HG03196 (cell line): ENCODE results near the gene FUOM.
A peak's percentile ranks its signal among the peaks of the same experiment; 100 is the strongest.

Source experiments
- ATAC-seq: cut with Tn5 transposase; IDR thresholded peaks from one replicate; pipeline ENCODE4 v1.9.1; 2021; ENCODE audit not compliant: unreplicated experiment

FUOM gene

DNA sequence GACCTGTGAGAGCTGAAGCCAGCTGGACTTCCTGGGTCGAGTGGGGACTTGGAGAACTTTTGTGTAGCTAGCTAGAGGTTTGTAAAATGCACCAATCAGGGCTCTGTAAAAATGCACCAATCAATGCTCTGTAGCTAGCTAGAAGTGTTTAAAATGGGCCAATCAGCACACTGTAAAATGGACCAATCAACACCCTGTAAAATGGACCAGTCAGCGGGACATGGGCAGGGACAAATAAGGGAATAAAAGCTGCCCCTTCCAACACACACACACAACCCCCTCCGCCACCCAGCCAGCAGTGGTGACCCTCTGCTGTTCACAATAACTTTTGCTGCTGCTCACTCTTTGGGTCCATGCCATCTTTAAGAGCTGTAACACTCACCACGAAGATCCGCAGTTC lies 42.0 kb downstream of the FUOM start:
- no peak for ATAC-seq

- no peak for ATAC-seq
Measured at GRCh38 chr10:133314911-133315310, 42.9 kb downstream of the FUOM start.

GRCh38 chr10:133313192-133313591 lies 44.6 kb downstream of the FUOM start:
- no peak for ATAC-seq

- no peak for ATAC-seq
Measured at GRCh38 chr10:133312769-133313145, 45.1 kb downstream of the FUOM start.

- no peak for ATAC-seq
Measured at GRCh38 chr10:133312016-133312768, 45.6 kb downstream of the FUOM start.

DNA sequence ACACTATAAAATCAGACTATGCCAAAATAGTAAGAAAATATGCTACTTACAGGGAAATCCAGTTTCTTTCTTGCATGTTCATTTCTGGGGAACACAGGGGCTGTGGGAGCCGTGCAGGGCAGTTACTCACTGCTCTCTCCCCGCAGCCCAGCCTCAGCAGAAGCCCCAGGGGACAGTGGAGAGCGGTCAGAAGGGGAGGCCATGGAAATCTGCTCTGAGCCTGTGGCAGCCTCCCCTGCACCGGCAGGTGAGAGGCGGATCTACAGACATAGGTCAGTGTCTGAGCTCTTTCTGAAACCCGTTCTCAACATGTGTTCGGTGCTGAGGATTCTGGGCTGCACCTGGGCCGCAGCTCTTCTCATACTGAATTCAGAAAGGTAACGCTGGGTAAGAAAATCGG lies 46.2 kb downstream of the FUOM start:
- ATAC-seq: no peak

GRCh38 chr10:133310789-133311188 lies 47.0 kb downstream of the FUOM start:
- no peak for ATAC-seq

GRCh38 chr10:133310399-133310755 lies 47.4 kb downstream of the FUOM start:
- no peak for ATAC-seq

DNA sequence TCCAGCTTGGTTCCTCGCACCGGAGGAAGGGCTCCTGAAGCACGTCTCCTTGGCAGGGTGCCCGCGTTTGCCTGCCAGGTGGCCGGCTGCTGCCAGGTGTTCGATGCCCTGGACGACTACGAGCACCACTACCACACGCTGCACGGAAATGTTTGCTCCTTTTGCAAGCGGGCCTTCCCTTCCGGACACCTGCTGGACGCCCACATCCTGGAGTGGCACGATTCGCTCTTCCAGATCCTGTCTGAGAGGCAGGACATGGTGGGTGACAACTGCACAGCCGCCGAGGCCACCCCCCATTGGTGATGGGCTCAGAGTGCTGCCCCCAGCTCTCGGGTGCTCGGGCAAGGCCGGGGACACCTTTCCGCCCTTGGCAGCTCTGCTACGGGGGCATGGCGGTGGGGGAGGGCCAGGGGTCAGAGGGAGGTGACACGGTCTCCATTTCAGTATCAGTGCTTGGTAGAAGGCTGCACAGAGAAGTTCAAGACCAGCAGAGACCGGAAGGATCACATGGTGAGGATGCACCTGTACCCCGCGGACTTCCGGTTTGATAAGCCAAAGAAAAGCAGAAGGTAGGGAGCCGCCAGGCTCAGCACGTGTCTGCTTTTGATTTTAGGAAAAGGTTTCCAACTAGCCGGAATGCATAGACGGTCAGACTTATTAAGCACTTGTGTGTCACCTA lies 48.0 kb downstream of the FUOM start:
- ATAC-seq: no peak

- ATAC-seq: peak; percentile 47
Measured at GRCh38 chr10:133309100-133309719, 48.6 kb downstream of the FUOM start.

DNA sequence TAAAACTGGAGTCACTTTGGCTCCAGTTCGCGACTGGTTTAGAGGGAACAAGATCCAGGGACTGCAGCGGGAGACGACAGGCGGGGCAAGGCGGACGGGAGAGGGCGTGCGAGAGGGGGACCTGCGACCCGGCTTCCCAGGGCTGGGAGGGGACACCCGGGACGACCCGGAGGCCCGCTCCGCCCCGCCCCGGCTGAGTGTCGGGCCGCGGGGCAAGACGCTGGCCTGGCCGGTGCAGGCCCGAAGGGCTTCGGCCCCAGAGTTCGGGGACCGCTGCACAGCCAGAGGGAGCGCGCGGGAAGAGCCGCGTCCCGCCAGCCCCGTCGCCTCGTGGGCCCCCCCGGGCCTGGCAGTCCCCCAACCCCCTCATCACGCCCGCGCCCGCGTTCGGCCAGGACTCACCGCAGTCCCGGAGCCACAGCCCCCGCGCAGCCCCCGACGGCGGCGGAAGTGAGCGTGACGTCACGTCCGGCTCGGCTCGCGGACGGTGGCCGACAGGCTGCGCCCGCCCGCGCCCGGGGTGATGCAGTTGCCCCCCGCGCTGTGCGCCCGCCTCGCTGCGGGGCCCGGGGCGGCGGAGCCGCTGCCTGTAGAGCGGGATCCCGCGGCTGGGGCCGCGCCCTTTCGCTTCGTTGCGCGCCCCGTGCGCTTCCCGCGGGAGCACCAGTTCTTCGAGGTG lies 49.3 kb downstream of the FUOM start, which contains the start of the genes TUBGCP2 and ZNF511:
TUBGCP2 (minus strand) TSS at position 452 of the 679 bp plus-strand sequence. CDS start 5,931 bp downstream, outside the sequence.
ZNF511 (plus strand) TSS at position 494 of the 679 bp plus-strand sequence; CDS start at position 524, 30 bp downstream.
- ATAC-seq: peak; percentile 77

GRCh38 chr10:133307776-133308420 lies 49.9 kb downstream of the FUOM start:
- ATAC-seq: no peak

GRCh38 chr10:133306941-133307379 lies 50.9 kb downstream of the FUOM start:
- no peak for ATAC-seq

GRCh38 chr10:133306097-133306476 lies 51.7 kb downstream of the FUOM start:
- no peak for ATAC-seq
